Pancreas (tissue), 10 donors: ENCODE measurements around the gene SURF4. TPM values are rescaled to one million over a fixed set of nuclear protein-coding genes. Genes with fewer than 3 reads are reported as not detected.
"Not testable (repeated sequence)": the region's sequence is repeated elsewhere in the genome, so short reads cannot be mapped to it uniquely, and the experiment has no call there.

ENCODE experiments used
- ATAC-seq, 4 donors: fragments of 200-7000 bp; cut with Tn5 transposase; one replicate each; pipeline versions ENCODE4 v1.8.0 to v1.9.1; 2020; ENCODE audit warnings: mild to moderate bottlenecking in 4 of 4, moderate library complexity in 4 of 4
- DNase-seq, 6 donors: peaks; one replicate each; pipeline ENCODE4 v3.0.0-alpha.2; 2020
- FAIRE-seq: peaks from 2 replicates; lab custom pipeline; 2012; peaks lifted over from hg19 to GRCh38; lab: Jason Lieb, UNC
- H3K27ac ChIP-seq, 4 donors: fragments of 200-600 bp; sonication (generic); 1 replicate in 3 of 4; 2 replicates in 1 of 4; pipeline versions ENCODE4 v1.5.0 to v1.8.0; 2020
- H3K27me3 ChIP-seq, 4 donors: fragments of 200-600 bp; one replicate each; pipeline ENCODE4 v1.8.0; 2021
- H3K36me3 ChIP-seq, 3 donors: fragments of 200-600 bp; sonication (generic) in 1 of 3; one replicate each; pipeline versions ENCODE4 v1.5.0 to v1.8.0; 2020 to 2021
- H3K4me1 ChIP-seq, 3 donors: fragments of 200-600 bp; one replicate each; pipeline ENCODE4 v1.8.0; 2021
- H3K4me3 ChIP-seq, 4 donors: fragments of 200-600 bp; sonication (generic) in 2 of 4; one replicate each; pipeline versions ENCODE4 v1.5.0 to v1.8.0; 2020 to 2021
- H3K9me3 ChIP-seq, 4 donors: fragments of 200-600 bp; one replicate each; pipeline ENCODE4 v1.8.0; 2021
- CTCF ChIP-seq, 4 donors: fragments of 200-600 bp; sonication (generic) in 3 of 4; IDR thresholded peaks; one replicate each; pipeline versions ENCODE4 v1.5.0 to v1.8.0; 2021; ENCODE audit warnings: antibody characterized with exemption in 4 of 4
- WGBS, 2 donors: extraction: QIAGEN DNeasy Blood & Tissue Kit; methylation state at CpG; one replicate each; pipeline ENCODE4 v1.1.7; 2013; 5-methylcytosine and 5-hydroxymethylcytosine counted together
- intact Hi-C, 3 donors: fragments of 100-400 bp; cut with DNase I; formaldehyde crosslinking; loops; one replicate each; pipeline versions ENCODE4 v1.11.1 to v1.14.2; 2022
- polyA plus RNA-seq, 2 donors: library from polyadenylated mRNA; stranded (reverse); fragments of 200-250 nt; gene quantifications; one replicate each; pipeline ENCODE4 v1.2.3, GENCODE V29; 2013
- total RNA-seq, 6 donors: library from RNA; stranded (reverse); fragmentation: NEBNext Ultra II Directional in 4 of 6; extraction: Animal tissue kit (Norgen Biotek cat#: 25700) in 4 of 6; gene quantifications; one replicate each; pipeline versions ENCODE4 v1.2.1 to v1.2.4, GENCODE V29; 2021 to 2023
- donor health status: healthy with polysubstance abuse.
- donor health status: DM: no; HTN: no; CAD: no; lungs with moderate emphysema.
- donor health status: DM: no; HTN: no; CAD: no.
- donor health status: control.
- donor health status: control.
- donor health status: Bipolar disorder and iron deficiency.
- donor health status: DM: yes; HTN: yes; CAD: no.
- donor health status: DM: no; HTN: no; CAD: no.
- donor health status: DM: no; HTN: no; CAD: no.
- donor health status: DM: yes; HTN: yes; CAD: no.

SURF4 gene
- total and polyA plus RNA-seq, 8 donors = 63.1 to 132 (median 116) TPM

- peak in 1 of 6 donors; percentile 28 for DNase-seq
- WGBS, 2 donors = 61 to 64% methylated on average over 6 of the region's 6 CpGs
- Histone ChIP-seq H3K27ac (no peak overlapping the region), H3K4me3 (no peak overlapping the region), H3K4me1 (peaks cover 4 to 23% (median 11%) of the 10 kb centered on the region in 3 donors), H3K27me3 (no peaks in the 10 kb centered on the region), H3K9me3 (no peaks in the 10 kb centered on the region), H3K36me3 (no peaks in the 10 kb centered on the region)
- no peak for FAIRE-seq
- no peak for ATAC-seq
- no peak for TF ChIP-seq CTCF (IDR thresholded peaks at IDR 0.05)
- intact Hi-C loops = no loop called here
Measured at GRCh38 chr9:133377721-133378216, 1.9 kb upstream of the SURF4 start.

- peak in 1 of 6 donors; percentile 19 for DNase-seq
- 83 to 86% methylated on average over 14 of the region's 14 CpGs for WGBS, 2 donors
- H3K36me3 ChIP-seq, FAIRE-seq, intact Hi-C loops, H3K9me3 ChIP-seq, H3K4me3 ChIP-seq, H3K27ac ChIP-seq, H3K27me3 ChIP-seq, ATAC-seq: not testable (repeated sequence)
- H3K4me1 ChIP-seq = peaks cover 9 to 28% (median 13%) of the 10 kb centered on the region in 3 donors
Measured at GRCh38 chr9:133377280-133377679, 1.4 kb upstream of the SURF4 start.

GRCh38 chr9:133375116-133375723, 640 bp downstream of the SURF4 start:
- no peak for TF ChIP-seq CTCF (IDR thresholded peaks at IDR 0.05)
- Histone ChIP-seq H3K9me3 (no peaks in the 10 kb centered on the region), H3K27ac (peak overlapping the region; percentile 93 to 98 (median 95)), H3K27me3 (no peaks in the 10 kb centered on the region), H3K4me1 (peaks cover 23 to 49% (median 33%) of the 10 kb centered on the region in 3 donors), H3K36me3 (no peaks in the 10 kb centered on the region), H3K4me3 (peak overlapping the region; percentile 75 to 100 (median 98))
- DNase-seq = peak in 5 of 6 donors; percentile 50 to 82 (median 56)
- WGBS, 2 donors = 0 to 1% methylated on average over 27 to 39 of the region's 39 CpGs
- FAIRE-seq = no peak
- peak; percentile 19 to 42 (median 41) for ATAC-seq
- intact Hi-C loops = no loop called here

- Histone ChIP-seq H3K27me3 (no peaks in the 10 kb centered on the region), H3K36me3 (no peaks in the 10 kb centered on the region), H3K9me3 (no peaks in the 10 kb centered on the region), H3K4me1 (peaks cover 29 to 54% (median 33%) of the 10 kb centered on the region in 3 donors), H3K4me3 (peak overlapping the region; percentile 75 to 100 (median 98)), H3K27ac (peak overlapping the region; percentile 93 to 98 (median 95))
- ATAC-seq (no peak), DNase-seq (no peak), FAIRE-seq (no peak)
- no peak for TF ChIP-seq CTCF (IDR thresholded peaks at IDR 0.05)
- WGBS, 2 donors = 6 to 8% methylated on average over 12 of the region's 12 CpGs
- intact Hi-C loops = no loop called here
Measured at GRCh38 chr9:133374612-133375115, 1.2 kb downstream of the SURF4 start.

- no peaks in the 10 kb centered on the region for H3K9me3 ChIP-seq
- ATAC-seq = no peak
- peaks cover 0 to 3% (median under 1%) of the 10 kb centered on the region in 3 donors for H3K36me3 ChIP-seq
- TF ChIP-seq CTCF (IDR thresholded peaks at IDR 0.05) = no peak
- DNase-seq = peak in 1 of 6 donors; percentile 18
- intact Hi-C loops = no loop called here
- FAIRE-seq = no peak
- no peak overlapping the region for H3K4me3 ChIP-seq
- WGBS, 2 donors = 52 to 63% methylated on average over 7 of the region's 7 CpGs
- H3K27ac ChIP-seq = peak overlapping the region in 1 of 4 donors; percentile 33
- no peaks in the 10 kb centered on the region for H3K27me3 ChIP-seq
- H3K4me1 ChIP-seq = peaks cover 52 to 74% (median 56%) of the 10 kb centered on the region in 3 donors
Measured at GRCh38 chr9:133372144-133372543, 3.7 kb downstream of the SURF4 start.
